ENCODE data around the gene SIM2.

SIM2 gene

GRCh38 chr21:36700971-36701755 lies 2.2 kb downstream of the SIM2 start:
- no peak for DNase-seq

- no peak for DNase-seq
Observed at GRCh38 chr21:36701756-36702621, 3.1 kb downstream of the SIM2 start.

GRCh38 chr21:36702622-36702968 lies 3.7 kb downstream of the SIM2 start:
- DNase-seq = no peak

- DNase-seq = no peak
Observed at GRCh38 chr21:36703123-36703522, 4.2 kb downstream of the SIM2 start.

GRCh38 chr21:36703626-36704280 lies 4.8 kb downstream of the SIM2 start:
- DNase-seq = no peak

- no peak for DNase-seq
Observed at GRCh38 chr21:36704281-36704957, 5.5 kb downstream of the SIM2 start.

- no peak for DNase-seq
Observed at GRCh38 chr21:36704958-36705678, 6.2 kb downstream of the SIM2 start.

GRCh38 chr21:36705679-36706481 lies 7.0 kb downstream of the SIM2 start:
- peak; percentile 49 for DNase-seq

GRCh38 chr21:36706482-36706852 lies 7.6 kb downstream of the SIM2 start:
- no peak for DNase-seq

GRCh38 chr21:36706951-36707762 lies 8.2 kb downstream of the SIM2 start:
- DNase-seq = peak; percentile 42

GRCh38 chr21:36707763-36708285 lies 8.9 kb downstream of the SIM2 start:
- no peak for DNase-seq

- DNase-seq = no peak
Observed at GRCh38 chr21:36708286-36709029, 9.5 kb downstream of the SIM2 start.

- peak; percentile 37 for DNase-seq
Observed at GRCh38 chr21:36709030-36709867, 10.3 kb downstream of the SIM2 start.

- DNase-seq = no peak
Observed at GRCh38 chr21:36709868-36710728, 11.2 kb downstream of the SIM2 start.

- DNase-seq = peak; percentile 23
Observed at GRCh38 chr21:36710729-36711048, 11.8 kb downstream of the SIM2 start.

- DNase-seq = no peak
Observed at GRCh38 chr21:36713746-36714145, 14.8 kb downstream of the SIM2 start.

- no peak for DNase-seq
Observed at GRCh38 chr21:36716387-36716786, 17.5 kb downstream of the SIM2 start.

GRCh38 chr21:36716836-36717235 lies 17.9 kb downstream of the SIM2 start:
- no peak for DNase-seq
